Tongue (tissue), 2 donors: ENCODE data around the gene LIF. TPM values are rescaled to one million over a fixed set of nuclear protein-coding genes. Genes with fewer than 3 reads are reported as not detected.

Experiments used
- DNase-seq: peaks from one replicate; pipeline ENCODE4 v3.0.0-alpha.2; 2015
- total RNA-seq: library from RNA; depleted of rRNA; stranded (reverse); fragments of >200 nt; gene quantifications from one replicate; pipeline ENCODE4 v1.2.3, GENCODE V29; 2014

Gene LIF
- total RNA-seq, 1 donor from 2014 or later, result 0.51 TPM

- DNase-seq, result peak; percentile 89
Observed at GRCh38 chr22:30262917-30263741, 16.6 kb upstream of the LIF start.

- no peak for DNase-seq
Observed at GRCh38 chr22:30262112-30262511, 15.6 kb upstream of the LIF start.

DNA sequence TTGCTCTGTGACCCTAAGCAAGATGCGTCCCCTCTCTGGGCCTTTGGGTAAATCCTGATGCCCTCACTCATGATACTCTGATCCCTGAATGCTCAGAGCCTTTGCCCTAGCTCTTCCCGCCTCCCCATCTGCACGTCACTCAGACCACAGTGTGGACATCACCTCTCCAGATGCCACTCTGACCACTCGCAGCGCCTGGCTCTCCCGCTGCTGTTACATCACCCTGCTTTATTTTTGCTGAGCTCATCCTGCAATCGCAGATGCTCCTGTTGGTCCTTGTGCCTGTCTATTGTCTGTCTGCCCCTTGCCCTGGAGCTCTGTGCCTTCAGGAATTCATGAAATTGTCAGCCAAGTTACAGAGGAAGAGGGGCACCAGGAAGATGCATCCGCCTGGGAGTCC is 14.6 kb upstream of the LIF start:
- no peak for DNase-seq

- DNase-seq, result no peak
Observed at GRCh38 chr22:30260682-30261081, 14.1 kb upstream of the LIF start.

DNA sequence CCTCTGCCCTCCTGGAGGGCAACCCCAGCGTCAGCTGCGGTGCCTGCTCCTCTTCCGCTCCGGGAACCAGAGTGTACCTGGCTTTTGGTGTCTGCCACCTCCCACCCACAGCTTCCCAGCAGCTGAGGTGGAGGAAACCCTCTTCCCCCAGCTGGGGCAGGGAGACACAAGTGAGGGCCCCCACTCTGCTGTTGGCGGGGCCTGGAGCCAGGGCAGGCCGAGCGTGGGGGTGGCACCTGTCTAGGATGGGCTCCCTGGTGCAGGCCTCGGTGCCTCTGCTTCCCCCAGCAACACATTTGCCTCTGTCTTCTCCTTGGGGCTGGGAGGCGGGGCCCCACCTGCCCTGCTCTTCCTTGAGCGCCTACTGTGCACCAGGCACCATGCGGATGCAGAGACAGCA is 13.7 kb upstream of the LIF start:
- no peak for DNase-seq

DNA sequence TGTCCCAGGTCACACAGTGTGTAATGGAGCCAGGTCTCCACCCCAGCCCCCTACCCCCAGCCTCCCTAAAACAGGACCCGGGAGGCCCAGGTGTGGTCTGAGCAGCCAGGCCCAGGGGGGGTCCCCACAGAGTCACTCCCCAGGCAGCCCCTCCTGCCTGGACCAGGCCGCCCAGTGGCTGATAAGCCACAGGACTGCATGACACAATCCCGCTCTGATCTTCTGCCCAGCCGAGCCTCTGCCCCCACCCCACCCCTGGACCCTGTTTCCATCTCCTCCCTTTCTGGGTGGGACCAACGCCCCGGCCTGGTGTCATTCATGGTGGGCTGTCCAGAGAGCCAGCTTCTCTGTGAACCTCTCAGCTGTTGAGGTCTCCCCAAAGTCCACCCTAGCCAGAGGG is 7.8 kb upstream of the LIF start:
- DNase-seq, result no peak

DNA sequence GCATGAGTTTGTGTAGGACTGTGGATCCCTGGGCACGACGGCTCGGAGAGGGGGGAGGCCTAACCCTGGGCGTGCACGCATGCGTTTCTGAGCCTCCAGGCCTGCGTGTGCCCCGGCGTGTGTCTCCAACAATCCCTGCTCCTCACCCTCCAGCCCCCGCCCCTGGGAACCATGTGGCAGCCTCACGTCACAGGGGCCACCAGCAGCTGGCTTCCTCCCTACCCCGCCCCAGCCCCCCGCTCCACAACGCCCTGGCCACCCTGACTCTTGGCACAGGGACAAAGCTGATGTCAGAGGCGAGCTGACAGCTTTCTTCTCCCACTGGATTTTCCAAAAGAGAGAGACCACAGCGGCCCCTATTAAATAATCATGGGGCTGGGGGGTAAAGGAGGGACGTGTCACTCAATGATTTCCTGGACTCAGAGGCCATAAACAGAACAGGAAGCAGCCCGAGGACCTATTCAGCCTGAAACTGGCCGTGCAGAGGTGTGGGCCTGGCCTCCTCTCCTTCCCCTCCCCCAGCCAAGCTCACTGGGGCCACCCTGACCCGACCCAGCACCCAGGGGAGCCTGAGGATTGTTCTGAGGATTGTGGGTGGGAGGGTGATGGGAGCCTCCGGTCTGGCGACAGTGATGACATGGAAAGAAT is 6.8 kb upstream of the LIF start:
- DNase-seq, result peak; percentile 93

DNA sequence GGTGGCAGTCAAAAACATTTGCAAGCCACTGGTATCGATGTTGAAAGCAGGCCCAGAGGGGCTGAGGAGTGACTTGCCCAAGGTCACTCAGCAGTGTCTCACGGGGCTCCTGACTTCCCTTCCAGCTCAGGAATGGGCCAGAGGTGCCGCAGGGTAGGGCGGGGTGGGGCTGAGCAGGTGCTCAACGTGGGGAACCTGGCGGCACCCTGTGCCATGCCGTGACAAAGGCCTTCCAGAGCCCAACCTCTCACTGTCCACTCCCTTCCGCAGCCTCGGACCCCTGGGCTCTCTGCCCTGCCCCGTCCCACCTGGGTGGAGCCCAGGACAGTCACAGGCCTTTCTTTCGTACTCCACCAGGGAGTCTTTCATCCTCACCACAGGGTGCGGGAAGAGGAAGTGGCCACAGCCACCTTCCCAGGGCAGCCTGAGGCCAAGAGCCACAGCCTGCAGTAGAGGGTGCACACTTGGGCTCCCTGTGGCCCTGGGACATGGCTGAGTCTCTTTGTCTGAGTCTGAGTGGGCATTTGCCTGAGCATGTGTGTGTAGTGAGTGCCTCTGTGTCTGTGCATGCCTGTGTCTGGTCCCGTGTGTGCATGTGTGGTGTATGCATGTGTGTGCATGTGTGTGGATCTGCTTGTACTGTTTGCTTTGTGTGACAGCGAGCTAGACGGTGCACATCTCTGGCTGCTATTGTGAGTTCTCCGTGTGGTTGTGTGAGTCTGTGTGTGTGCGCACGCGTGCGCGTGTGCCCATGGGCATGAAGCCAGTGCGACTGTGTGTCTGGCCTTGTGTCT is 6.0 kb upstream of the LIF start:
- no peak for DNase-seq

DNA sequence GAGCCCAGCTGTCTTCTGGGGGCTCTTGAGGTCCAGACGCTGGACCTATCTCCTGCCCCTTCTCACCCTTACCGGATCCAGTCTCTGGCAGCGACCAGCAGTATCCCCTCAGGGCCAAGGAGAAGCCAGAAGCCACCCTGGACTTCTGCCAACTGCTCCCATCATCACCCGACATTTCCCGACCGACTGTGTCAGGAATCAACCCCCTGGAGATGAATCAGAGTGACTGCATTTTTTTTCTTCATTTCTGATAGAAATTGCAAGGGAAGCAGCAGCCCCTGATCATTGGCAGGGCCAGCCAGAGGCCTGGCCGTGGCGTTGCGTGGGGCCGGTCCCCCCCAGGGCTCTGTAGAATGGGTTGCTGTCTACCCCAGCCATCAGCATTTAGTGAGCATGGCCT is 5.2 kb upstream of the LIF start:
- DNase-seq, result no peak

DNA sequence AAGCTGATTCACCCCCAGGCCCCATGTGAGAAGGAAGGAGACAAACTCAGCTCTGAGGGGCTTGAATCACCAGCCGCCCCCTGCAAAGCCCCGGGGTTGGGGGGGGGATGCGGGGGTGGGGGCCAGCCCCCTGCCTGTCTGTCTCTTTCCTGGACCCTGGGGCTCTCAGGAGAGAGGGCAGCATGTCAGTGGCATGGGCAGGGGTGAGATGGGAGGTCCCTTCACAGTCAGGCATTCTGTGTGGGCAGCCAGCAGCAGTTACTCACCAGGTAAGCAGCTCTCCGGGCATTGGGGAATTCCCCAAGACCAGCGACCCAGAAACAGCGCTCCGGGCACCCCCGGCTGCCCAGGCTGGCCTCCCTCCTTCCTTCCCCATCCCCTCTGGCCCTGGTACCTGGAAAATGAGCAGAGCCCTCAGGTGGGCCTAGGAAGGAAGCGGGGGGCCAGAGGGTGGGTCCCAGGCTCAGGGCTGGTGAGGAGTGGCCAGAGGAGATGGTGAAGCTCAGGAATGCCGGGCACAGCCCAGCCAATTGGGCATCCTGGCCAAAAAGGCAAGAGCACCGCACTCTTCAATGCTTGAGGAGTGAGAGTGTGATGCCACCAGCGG is 4.2 kb upstream of the LIF start:
- no peak for DNase-seq

- DNase-seq, result no peak
Observed at GRCh38 chr22:30250039-30250565, 3.5 kb upstream of the LIF start.

DNA sequence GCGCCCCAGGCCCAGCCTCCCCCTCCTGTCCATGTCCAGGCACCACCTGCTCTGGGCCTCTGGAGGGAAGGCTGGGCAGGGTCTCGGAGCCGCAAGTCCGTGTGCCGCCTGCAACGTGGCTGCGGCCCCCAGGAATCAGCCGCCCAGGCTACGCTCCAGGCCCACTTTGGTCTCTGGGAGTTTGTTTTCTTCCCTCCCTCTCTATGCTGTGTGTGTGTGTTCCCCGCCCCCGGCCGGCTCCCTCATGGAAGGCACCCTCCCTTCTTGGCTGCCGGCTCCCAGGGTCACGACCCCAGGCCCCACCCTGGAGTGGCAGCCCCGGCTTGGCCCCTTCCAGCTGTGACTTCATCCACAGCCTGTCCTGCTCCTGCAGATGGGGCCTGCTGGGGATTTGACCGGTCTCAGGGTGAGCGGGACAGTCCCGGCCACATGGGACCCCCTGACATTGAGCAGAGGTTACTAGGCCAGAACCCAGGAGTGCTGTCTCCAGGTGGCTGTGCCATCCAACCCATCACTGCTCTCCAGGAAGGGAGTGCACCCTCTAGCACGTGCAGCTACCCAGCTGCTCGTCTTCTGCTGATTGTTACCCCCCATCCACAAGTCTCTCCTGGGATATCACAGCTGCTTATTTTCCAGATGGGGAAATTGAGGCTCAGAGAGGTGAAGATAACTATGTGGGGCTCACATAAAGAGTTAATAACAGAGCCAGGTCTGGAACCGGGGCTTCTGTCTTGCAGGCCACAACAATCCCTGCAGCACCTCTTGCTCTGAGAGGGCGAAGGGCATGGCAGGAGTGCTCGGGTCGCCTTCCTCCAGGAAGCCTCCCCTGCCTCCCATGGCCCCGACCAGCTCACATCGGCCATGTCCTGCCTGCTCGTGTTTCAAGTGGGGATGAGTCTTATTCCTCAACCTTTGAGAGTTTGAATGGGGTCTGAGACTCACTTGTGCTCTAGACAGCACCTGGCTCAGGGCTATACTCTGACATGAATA is 2.8 kb upstream of the LIF start:
- DNase-seq, result no peak

DNA sequence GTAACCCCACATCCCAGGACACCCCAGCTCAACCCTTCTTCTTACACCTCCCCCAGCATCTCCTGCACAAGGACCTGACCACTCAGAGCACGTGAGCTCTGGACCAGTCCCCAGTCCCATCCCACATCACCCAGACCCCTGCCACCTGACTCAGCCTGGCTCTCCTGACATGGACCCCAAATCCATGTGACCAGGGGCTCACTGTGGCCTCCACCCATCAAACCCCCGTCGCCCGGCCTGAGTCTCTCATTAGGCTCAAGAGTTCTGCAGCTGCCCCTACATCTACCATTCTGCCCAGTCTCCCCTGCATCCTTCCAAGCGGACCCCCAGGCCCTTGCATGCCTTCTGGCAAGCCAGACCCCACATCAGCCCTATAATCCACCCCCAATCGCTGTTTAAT is 1.9 kb upstream of the LIF start:
- no peak for DNase-seq

DNA sequence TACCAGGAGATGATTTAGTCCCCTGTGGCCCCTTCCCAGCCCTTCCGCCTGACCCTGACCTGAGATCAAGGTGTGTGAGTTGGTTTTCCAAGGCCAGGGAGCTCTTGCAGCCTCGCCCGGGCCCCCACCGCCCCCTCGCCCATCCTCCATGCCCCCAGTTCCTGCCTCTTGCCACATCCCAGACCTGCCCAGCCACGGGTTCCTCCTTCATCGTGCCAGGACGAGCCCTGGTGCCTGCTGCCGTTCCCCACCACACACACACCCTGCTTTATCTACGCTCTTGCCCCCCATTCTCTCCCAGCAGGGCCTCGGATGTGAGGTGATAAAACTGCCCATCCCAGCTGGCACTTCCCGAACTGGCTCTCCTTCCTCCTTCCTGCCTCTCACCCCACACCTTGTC is 1.4 kb upstream of the LIF start:
- no peak for DNase-seq

GRCh38 chr22:30247561-30247960 is 1.0 kb upstream of the LIF start:
- no peak for DNase-seq

GRCh38 chr22:30246814-30247376 is 336 bp upstream of the LIF start:
- DNase-seq, result no peak

DNA sequence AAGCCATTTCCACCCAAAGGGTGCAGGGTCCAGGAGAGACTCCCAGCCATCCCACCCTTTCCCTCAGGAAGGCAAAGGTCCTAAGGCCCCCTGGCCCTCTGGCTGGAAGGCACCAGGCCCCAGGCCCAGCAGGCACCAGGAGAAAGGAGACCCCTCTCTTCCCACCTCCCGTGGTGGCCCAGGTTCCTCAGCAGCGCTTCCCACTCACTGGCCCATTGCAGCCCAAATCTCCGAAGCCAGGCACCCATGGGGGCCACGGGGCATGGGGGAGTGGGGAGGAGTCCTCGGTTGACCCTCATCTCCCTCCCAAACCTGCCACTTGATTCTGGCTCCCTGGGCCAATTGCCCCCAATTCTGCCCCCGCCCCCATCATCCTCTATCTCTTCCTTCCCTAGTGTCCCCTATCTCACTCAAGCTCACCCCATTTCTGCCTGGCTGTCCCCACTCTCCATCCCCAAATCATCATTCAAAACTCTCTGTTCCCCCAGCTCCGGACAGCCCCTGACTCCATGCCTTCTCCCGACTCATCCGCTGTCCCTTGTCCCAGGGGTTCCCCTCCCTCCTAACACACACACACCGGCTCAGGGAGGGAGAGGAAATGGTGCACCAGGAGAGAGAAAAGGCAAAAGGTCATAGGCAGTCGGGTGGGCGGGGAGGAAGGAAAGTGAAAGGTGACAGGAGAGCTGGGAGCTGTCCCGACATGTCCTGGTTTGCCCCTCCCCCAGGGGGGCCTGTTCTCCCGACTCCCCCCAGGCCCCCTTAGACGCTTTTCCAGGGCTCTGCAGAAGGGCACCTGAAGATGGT is 1.2 kb downstream of the LIF start:
- DNase-seq, result no peak

DNA sequence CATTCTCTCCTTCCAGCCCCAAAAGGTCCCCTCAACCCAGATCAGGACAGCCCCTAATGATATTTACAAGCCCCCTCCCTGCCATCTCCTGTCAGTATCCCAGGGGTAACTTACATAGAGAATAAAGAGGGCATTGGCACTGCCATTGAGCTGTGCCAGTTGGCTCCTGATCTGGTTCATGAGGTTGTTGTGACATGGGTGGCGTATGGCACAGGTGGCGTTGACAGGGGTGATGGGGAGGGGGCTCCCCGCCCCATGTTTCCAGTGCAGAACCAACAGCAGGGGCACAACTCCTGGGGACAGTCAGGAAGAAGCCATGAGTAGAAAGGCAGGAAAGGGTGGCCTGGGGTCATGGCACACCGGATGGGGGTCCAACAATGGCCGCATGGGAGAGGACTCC is 1.9 kb downstream of the LIF start:
- no peak for DNase-seq

DNA sequence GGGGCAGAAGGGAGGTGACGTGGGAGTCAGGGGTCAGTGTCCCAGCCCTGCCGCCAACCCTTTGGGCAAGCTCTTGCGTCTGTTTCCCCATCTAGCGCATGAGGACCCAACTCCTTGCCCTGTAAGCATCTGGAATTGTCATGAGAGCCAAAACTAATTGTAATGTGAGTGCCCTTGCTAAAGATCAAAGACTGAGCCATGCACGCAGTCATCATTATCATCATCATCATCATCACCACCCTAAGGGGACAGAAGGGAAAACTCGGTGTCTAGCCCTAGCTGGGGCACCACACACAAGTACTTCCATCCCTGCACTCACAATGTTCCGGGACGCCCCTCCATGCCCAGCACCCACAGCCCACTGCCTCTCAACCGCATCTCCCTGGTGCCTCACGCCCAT is 2.5 kb downstream of the LIF start:
- no peak for DNase-seq

DNA sequence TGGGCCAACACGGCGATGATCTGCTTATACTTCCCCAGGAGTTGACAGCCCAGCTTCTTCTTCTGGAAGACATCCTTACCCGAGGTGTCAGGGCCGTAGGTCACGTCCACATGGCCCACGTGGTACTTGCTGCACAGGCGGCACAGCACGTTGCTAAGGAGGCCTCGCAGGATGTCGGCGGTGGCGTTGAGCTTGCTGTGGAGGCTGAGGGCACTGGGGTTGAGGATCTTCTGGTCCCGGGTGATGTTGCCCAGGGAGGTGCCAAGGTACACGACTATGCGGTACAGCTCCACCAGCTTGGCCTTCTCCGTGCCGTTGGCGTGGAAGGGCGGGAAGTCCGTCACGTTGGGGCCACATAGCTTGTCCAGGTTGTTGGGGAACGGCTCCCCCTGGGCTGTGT is 2.9 kb downstream of the LIF start:
- no peak for DNase-seq
